ENCODE data around the gene LGI2.
"Not testable (repeated sequence)": the region's sequence is repeated elsewhere in the genome, so short reads cannot be mapped to it uniquely, and the experiment has no call there.

Gene LGI2

DNA sequence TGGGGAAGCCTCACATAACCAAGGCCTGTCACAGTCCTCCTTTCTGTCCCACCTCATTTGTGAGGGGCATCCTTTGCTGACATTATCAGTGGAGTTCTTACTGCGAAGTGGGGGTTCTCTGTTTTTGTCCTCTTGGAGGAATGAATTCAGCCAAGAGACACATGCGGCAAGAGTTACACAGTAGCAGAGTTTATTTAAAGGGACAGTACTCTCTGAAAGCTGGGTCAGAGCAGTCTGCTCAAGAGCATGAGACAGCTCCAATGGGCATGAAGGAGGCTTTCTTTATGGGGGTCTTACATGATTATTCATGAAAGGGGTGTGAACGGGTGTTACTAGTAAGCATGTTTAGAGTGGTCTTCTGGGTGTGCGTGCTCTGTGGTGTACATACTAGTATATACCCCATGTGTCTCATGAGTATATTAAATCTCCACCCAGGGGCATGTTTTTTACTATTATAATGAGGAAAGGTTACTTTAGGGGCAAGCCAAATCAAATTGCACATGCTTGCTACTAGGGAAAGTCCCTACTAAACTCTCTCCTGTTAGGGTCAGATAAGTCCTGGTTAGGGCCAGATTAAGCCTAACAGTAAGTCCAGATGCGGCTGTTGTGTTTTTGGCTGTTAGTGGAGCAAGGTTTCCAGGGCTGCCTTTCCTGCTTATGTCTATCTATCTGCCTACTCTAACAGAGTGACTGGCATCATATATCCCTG lies 19.8 kb upstream of the LGI2 start:
- no peak for DNase-seq

DNA sequence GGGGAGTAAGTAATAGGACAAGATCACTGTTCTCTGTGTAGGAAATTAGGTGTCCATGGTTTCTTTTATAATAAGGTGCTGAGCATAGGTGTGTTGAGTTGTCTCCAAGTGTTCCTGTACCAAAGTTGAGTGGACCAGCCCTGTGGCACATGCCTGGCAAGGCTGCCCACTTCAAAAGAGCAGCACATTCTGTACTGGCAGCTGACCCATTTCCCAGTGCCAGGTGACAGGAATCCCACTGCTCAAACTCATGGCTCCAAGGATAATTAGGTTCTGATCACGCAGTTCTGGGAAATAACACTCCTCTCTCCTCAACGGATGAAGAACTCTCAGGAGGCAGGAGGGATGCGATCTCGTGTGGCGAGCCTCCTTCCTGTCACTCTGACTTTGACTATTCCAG lies 12.8 kb upstream of the LGI2 start:
- DNase-seq: no peak

DNA sequence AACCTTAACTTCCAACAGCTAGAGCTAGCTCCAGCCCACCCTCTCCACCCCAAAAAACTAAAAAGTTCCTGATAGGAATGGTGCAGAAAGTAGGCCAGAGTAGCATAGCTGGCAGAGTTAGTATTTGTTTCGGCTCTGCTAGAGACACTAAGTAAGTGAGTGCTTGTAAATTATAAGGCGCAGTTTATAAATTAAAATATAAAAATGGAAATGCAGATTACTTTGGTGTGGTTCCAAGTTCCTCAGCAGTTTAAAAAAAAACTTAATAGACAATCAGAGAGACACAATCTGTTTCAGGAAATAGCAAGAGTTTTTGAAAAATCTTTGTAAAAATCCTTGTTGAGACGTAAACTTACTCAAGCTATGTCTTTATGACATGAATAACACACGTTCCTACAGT lies 2.8 kb upstream of the LGI2 start:
- DNase-seq: no peak

DNA sequence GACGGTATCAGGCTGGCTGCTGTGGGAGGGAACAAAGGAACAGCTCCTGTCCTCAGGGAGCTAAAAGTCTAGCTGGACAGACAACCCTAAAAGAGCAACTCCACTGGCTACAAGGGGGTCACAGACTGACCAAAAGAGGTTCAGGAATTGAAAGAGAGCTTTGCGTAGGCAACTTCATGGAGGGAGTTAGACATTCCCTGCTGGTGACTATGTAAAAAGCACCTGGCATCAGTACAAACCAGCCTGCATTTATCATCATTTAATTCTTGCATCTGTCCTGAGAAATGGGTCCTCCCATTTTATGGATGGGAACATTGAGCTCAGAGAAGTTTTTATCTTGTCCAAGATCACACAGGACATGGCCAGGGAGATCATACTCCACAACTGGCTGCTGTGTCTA lies 1.4 kb upstream of the LGI2 start:
- DNase-seq: no peak

DNA sequence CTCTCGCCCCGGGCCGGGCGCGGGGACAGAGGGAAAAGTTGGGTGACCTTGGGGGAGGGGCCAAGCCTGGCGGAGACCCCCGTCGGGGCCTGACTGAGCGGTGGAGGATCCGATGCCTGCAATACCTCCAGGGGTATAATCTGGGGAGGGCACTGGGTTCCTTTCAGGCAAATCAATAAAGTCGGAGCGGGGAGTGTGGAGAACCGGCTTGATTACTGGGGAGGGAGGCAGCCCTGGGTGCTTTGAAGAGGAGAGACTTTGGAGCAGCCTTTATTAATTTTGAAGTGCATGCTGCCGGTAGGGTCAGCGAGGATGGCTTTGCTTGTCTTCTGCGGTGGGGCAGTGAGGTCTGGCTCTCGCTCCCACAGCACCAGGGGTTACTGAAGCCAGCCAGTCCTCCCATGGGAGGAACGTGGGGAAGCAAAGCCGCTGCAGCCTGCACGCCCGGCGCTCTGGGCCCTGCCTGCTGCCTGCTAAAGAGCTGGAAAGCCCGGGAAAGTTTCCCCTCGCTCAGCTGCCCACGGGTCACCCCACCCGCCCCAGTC lies 403 bp upstream of the LGI2 start:
- DNase-seq: no peak

DNA sequence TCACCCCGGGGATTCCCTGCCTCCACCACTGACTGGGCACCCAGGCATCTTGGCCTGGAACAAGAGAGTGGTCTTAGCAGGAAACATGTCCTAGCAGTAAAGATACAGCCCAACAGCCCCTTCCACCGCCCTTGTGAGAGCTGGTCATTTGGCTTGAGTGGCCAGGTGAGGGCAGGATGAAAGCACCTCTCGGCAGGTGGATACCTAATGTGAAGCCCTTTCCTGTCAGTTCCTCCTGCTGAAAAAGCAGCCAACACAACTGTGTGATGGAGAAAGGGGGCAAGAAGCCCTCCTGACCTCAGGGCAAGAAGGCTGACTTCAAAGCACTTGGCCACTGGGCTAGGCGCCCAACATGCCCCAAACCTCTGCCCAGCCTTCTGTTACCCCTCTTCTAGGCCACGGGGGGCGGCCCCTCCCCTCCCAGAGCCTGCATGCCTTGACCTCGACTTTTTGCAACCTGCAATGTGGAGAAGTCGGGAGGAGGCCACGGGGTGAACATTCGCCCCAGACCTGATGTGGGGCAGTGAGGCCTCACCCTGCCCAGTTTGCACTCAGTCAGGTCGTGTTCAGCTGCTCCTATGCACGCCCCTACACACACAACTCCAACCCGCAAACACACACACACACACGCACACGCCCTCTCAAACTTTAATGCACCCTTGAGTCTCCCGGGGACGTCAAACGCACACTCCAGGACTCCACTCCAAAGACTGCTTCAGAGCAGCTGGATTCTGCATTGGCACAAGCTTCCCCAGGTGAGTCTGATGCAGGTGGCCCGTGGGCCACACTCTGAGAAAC lies 1.1 kb downstream of the LGI2 start:
- no peak for DNase-seq

DNA sequence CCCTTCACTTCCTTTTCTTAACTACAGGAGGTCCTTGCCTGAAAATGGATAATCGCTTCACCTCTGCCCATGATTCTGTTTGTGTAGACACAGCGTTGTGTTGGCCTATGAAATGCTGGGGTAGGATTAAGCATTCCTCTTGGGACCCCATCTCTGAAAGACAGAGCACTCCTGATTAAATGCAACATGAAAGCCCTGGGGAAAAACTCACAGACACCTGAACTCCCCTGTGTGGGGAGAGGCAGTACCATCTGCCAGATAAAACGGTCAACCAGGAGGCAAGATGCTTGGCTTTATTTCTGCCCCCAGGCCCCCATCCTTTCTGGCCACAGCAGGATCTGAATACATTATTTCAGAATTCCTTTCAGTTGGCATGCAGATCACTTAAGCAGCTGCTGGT lies 1.9 kb downstream of the LGI2 start:
- DNase-seq: no peak

DNA sequence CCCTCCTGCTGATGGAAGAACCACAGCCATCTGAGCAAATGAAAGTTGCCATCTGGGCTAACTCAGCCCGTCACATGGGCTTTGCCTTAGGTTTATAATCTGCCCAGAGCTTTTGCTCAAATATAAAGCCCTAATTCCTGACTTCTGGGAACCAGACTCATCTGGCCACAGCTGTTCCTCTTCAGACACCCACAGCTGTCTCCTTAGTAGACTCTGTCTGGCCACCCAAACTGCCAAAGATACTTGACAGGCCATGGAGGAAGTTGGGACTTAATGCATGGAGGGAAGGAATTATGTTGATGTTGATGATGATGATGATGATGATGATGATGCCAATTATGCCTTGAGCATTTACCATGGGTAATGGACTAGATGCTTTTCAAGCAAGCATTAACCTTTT lies 8.0 kb downstream of the LGI2 start:
- DNase-seq: no peak

DNA sequence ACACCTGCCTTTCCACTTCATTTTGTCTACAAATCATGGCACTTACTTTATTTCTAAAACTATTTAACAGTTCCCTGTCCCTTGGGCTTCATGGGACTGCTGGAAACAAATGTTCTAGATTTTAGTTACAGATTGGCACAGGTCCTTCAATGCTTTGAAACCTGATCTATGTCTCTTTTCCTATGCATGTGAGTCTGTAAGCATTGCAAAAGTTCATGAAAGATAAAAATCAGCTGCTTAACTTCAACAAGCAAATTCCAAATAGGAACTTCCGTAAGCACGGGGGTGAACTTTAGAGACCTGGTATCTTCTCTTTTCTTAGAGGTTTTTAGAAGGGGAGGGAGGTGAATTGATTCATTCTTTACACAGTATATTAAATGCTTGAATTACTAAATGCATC lies 9.5 kb downstream of the LGI2 start:
- no peak for DNase-seq

DNA sequence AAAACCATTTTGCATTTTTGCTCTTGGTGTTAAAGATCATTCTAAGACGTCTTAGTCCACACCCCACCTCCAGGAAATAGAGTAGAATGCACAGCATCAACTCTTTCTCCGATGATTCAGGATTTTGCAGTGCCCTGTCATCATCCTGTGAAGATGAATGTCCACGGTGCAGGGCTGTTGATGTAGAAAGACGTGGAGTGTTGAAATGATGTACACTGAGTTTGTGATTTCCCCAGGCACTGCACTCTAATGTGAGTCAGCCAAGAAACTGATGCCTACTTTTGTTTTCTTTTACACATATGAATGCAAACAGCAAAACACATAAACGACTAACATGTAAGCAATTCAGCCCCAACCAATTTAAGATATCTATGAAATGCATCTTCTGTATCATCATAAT lies 10.5 kb downstream of the LGI2 start:
- DNase-seq: no peak

DNA sequence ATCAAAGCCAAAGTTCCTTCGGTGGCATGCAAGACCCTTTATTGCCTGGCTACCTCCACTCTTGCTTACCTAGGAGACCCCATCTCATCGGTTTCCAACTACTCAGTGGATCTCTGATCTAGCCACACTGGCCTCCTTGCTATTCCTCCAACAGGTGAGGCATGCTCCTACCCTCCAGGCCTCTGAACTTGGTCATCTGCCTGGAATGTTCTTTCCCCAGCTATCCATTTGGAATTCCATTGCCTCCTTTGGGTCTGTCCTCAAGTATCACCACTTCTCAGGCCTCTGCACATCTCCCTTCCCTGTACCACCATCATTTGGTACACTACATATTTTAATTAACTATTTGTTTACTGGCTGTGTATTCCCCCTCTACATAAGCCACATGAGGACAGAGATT lies 11.2 kb downstream of the LGI2 start:
- DNase-seq: no peak

DNA sequence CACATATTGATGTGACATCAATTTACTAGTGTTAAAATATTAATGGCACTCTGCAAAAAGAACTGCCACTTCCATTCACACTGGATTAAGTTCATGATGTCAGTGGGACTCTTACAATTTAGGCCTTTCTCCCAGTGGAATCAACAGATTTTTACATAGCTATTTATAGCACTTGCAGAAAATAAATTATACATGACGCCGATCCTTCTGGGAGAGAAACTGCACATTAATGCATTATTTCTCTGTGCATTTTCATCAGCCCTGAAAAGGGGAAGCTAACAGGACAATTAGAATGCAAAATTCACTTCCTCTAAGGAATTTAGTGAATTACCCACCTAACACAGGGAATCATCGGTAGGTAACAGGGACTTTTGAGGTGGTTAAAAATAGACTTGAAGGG lies 15.7 kb downstream of the LGI2 start:
- no peak for DNase-seq

DNA sequence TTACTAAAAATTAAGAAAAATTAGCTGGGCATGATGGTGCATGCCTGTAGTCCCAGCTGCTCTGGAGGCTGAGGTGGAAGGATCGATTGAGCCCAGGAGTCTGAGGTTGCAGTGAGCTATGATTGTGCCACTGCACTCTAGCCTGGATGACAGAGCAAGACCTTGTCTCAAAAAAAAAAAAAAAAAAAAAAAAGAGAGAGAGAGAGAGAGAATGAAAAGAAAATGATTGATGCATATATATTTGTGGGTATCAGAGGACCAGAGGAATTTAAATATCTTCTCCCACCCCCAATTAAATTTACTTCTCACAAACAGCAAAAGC lies 16.1 kb downstream of the LGI2 start:
- DNase-seq: not testable (repeated sequence)

DNA sequence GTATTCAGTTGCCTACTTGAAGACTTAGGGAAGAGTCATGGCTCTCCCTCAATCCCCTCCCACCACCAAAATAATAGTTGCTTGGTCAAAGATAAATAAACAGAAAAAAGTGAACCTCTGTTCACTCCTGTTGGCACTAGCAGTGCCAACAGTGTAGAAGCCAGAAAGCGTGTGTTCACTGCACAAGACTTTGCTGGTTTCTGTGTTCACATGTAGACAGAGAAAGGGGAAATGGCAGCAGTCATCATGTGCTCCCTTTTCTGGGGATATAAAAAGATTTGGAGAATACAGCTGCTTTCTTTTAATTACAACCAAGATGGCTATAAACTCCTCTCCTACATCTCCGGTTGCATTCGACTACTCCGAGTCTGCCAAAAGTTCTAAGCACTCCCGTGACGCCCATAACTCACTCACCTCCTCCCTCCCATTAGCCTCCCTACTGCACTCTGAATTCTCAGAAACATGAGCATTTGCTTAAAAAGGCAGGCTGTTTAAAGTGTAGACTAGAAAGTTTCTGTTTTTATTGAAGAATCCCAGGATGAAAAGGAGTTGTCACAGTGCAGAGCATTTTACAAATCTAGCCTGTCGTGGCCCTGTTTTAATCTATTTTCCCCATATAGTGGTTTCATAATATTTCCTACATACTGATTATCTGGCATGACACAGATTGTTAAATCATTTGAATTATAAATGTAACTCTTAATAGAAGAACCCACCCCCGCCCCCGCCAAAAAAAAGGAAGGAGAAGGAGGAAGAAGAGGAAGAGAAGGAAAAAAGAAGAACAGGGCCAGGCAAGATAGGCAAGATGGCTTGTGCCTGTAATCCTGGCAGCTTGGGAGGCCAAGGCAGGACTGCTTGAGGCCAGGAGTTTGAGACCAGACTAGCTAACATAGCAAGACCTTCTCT lies 16.7 kb downstream of the LGI2 start:
- DNase-seq: no peak

DNA sequence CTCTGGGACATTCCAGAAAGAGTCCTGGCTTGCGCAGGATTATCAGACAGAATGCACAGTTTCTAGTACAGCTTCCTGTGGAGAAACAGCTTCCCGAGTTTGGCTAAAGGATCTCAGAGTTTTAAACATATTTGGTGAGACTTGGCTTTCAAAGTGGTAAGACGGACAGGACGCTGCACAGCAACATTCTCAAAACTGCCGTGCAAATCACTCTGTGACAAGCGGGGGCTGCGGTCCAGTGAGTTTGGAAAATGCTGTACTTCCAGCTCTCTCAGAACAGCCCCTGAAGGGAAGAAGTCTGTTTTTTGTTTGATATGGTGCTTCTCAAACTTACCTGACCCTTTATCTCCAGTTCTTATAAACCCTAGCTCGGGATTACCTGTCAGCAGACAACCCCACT lies 18.1 kb downstream of the LGI2 start:
- no peak for DNase-seq

DNA sequence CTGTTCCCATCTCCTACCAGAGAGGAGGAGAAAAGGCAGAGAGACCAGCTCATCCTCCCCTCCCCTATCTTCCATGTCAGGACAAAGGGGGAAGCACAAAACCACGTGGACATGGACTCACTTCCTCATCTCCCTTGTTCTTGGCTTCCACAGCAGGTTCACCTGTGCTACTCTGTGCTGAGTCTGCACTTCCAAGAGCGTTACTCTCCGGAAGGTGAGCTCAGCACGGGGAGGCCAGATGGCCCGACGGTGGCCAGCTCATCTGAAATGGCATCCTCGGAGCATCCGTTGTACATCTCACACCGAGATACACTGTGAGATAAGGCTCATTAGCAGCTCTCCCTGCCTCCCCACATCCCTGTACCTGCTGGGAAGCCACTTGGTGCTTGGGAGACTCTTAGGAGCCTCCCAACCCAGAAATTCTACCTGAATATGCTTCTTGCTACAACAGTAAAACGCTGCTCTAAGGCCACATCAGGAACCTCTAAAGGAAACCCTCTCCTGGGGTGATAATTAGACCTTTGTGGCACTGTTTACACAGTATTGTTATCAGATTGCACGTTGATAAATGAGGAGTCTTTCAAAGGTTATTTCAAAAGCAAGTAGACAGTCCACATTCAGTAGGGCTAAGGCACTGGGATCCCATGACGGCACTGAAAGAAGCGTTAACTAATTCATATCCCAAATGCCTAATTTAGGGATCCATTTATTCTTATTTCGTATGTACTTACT lies 19.4 kb downstream of the LGI2 start:
- DNase-seq: no peak

DNA sequence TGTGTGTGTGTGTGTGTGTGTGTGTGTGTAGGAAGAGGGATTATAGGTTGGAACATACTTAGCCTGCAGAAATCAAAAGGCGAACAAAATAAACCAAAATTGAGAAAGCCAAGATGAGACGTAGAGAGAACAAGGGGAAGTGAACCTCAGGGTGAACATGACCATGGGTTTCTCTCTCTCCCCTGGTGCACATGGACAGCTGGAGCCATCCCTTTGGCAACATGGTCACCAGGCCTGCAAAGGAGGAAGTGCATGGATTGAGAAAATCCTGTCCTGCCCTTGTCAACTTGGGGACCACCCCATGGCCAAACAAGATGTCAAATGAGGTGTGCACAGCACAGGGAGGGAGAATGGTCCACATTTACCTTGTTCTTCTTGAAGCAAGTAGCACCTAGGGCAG lies 23.1 kb downstream of the LGI2 start:
- DNase-seq: no peak

DNA sequence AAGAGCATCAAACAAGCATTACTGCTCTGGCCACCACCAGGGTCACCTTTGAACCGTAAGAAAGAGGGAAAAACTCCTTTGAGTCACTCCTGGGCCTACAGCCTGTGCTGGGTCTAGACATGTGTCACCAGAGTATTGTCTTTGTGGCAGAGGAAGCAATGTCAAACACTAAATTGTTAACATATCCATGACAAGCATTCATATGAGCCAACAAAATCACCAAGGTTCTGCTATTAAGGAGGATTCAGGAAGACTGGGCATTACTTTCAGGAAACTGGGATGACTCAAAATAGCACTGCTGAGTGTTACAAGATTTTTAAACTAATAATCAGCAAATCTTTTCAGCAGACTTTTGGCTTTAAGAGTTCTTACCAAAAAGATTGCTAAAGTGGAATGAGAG lies 28.1 kb downstream of the LGI2 start:
- no peak for DNase-seq

DNA sequence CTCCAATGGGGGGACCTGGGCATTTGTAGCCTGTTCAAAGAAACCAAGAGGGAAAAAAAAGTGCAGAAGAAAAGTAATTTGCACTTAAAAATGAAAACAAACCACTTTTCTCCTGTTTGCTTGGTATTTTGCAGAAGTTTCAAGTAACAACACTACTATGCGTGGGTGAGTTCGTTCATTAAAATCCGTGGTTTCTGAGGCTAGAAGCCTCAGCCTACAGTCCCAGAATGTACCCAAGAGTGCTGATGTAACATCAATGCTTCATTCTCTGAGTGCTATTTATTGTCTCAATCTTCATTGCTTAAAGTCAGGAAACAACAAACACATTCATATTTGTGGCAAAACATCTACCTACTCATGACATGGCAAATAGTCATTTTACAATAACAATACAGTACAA lies 29.2 kb downstream of the LGI2 start:
- no peak for DNase-seq

DNA sequence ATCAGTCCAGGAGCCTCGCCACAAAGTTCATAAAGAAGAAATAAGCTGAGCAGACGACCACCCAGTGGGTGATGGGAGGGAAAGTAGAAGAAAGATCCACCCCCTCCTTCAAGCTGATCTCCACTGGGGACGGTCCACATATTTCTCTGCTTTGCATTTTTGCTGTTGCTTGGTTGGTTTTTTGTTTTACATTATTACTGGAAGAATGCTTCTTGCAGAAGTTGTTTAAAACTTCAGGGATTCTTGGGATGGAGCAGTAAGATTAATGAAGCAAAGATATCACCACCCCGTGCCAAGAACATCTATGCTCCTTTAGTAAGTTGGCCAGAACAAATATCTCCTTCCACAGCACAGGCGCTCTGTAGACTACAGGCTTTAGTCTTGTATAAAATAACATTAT lies 30.1 kb downstream of the LGI2 start:
- no peak for DNase-seq

DNA sequence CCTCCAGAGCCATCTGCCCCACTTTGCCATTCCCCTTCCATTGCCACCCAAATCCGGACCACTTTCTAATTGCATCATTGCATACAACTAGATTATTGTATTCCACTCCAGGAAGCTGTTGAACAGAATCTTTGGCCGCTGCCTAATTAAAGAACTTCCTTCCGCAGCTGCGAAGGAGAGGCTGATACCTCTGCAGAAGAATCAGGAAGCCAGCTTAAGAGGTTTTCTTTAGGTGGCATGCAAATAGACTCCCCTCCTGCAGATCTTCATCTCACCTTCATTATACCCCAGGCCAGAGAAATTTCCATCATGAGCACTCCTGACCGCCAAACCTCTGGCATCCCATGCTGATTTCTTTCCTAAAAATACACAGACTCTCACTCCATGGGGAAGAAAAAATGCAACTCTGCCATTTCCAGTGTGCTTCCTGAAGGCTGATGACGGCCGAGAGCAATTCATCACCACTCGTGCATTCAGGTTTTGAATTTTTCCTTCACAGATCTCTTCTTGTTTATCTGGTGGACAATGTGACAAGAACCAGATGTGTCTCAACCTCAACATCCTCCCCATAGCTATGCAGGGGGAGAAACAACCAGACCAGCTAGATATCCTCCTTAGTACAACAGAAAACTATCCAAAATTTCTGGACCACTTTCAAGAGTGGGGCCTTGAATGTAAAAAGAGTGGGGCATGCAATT lies 31.2 kb downstream of the LGI2 start:
- no peak for DNase-seq

DNA sequence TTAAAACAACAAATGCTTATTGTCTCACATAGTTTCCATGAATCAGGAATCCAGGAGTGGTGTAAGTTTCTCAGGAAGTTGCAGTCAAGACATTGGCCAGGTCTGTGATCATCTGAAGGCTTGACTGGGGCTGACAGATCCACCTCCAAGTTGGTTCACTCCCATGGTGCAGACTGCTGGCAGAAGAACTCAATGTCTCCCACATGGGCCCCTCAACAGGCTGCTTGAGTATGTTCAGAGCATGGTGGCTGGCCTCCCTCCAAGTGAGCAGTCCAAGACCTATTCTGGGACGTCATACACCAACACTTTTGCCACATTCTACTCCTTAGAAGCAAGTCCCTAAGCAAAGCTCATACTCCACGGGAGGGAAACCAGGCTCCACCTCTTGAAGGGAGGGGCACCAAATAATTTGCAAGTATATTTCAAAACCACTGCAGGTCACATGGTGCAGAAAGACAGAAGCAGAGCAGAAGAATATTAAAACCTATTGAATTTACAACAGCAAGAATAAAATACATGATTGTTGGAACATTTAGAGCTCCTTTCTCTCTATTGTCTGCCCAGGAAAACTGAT lies 35.3 kb downstream of the LGI2 start:
- no peak for DNase-seq
